Glutamatergic neuron (in vitro differentiated cells): ENCODE results near the gene HIRA. TPM values are rescaled to one million over a fixed set of nuclear protein-coding genes. Genes with fewer than 3 reads are reported as not detected.

ENCODE experiments used
- DNase-seq: peaks from one replicate; pipeline ENCODE4 v3.0.0; 2022
- H3K27ac Mint-ChIP-seq: one replicate; pipeline ENCODE4 v1.8.0; 2020; ENCODE audit warnings: mild to moderate bottlenecking, mixed read lengths, inconsistent platforms; ENCODE audit not compliant: unreplicated experiment
- H3K27me3 Mint-ChIP-seq: one replicate; pipeline ENCODE4 v1.8.0; 2020; ENCODE audit warnings: mild to moderate bottlenecking, moderate library complexity, mixed read lengths, inconsistent platforms; ENCODE audit not compliant: unreplicated experiment
- H3K36me3 Mint-ChIP-seq: one replicate; pipeline ENCODE4 v1.8.0; 2020; ENCODE audit warnings: mild to moderate bottlenecking, mixed read lengths, inconsistent platforms; ENCODE audit not compliant: unreplicated experiment
- H3K4me1 Mint-ChIP-seq: one replicate; pipeline ENCODE4 v1.8.0; 2020; ENCODE audit warnings: mild to moderate bottlenecking, low read depth, mixed read lengths, inconsistent platforms; ENCODE audit not compliant: unreplicated experiment
- H3K4me3 Mint-ChIP-seq: one replicate; pipeline ENCODE4 v1.8.0; 2020; ENCODE audit warnings: mild to moderate bottlenecking, mixed read lengths, inconsistent platforms; ENCODE audit not compliant: unreplicated experiment
- H3K9me3 Mint-ChIP-seq: one replicate; pipeline ENCODE4 v1.8.0; 2020; ENCODE audit warnings: mild to moderate bottlenecking, moderate library complexity, mixed read lengths, inconsistent platforms; ENCODE audit not compliant: unreplicated experiment
- total RNA-seq: library from RNA; stranded (reverse); fragmentation: NEBNext Ultra II Directional; extraction: Animal tissue kit (Norgen Biotek cat#: 25700); gene quantifications from one replicate; pipeline ENCODE4 v1.2.1, GENCODE V29; 2021; ENCODE audit not compliant: unreplicated experiment
- TF ChIP-seq, protein P1 (sequence below): fragments of 200-600 bp; sonication (generic); IDR thresholded peaks from one replicate; pipeline ENCODE4 v1.5.0; 2021; ENCODE audit not compliant: partially characterized antibody, unreplicated experiment

Gene HIRA
- total RNA-seq, 1 donor from 2014 or later = 51.0 TPM

GRCh38 chr22:19398206-19398605 is 33.3 kb downstream of the HIRA start:
- Mint-ChIP-seq H3K4me1 (peaks cover 2% of the 10 kb centered on the region), H3K4me3 (no peak overlapping the region), H3K9me3 (no peaks in the 10 kb centered on the region), H3K36me3 (peaks cover 5% of the 10 kb centered on the region), H3K27me3 (no peaks in the 10 kb centered on the region), H3K27ac (no peak overlapping the region)
- no peak for DNase-seq
- TF ChIP-seq, protein P1, sequence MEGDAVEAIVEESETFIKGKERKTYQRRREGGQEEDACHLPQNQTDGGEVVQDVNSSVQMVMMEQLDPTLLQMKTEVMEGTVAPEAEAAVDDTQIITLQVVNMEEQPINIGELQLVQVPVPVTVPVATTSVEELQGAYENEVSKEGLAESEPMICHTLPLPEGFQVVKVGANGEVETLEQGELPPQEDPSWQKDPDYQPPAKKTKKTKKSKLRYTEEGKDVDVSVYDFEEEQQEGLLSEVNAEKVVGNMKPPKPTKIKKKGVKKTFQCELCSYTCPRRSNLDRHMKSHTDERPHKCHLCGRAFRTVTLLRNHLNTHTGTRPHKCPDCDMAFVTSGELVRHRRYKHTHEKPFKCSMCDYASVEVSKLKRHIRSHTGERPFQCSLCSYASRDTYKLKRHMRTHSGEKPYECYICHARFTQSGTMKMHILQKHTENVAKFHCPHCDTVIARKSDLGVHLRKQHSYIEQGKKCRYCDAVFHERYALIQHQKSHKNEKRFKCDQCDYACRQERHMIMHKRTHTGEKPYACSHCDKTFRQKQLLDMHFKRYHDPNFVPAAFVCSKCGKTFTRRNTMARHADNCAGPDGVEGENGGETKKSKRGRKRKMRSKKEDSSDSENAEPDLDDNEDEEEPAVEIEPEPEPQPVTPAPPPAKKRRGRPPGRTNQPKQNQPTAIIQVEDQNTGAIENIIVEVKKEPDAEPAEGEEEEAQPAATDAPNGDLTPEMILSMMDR = no peak

DNA sequence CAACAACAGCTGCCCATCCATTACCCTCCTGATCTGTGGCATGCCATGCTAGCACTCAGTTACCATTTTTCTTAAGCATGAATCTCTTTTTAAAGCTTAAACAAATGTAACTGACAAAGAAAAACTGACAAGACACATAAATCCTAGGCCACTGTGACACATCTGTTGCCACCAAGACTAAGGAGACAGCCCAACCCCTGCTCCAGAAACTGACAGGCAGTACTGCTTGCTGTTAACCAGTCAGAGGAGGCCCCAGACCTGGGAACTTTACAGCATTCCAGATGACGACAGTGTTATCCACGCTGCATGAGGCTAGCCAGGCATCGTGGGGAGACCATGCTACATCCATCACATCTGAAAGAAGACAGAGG is 33.8 kb downstream of the HIRA start:
- no peak for DNase-seq
- TF ChIP-seq, protein P1 = no peak
- H3K9me3 Mint-ChIP-seq = no peaks in the 10 kb centered on the region
- H3K36me3 Mint-ChIP-seq = peaks cover 5% of the 10 kb centered on the region
- peaks cover 2% of the 10 kb centered on the region for H3K4me1 Mint-ChIP-seq
- H3K4me3 Mint-ChIP-seq = no peak overlapping the region
- no peaks in the 10 kb centered on the region for H3K27me3 Mint-ChIP-seq
- no peak overlapping the region for H3K27ac Mint-ChIP-seq

- no peak overlapping the region for H3K4me3 Mint-ChIP-seq
- H3K27me3 Mint-ChIP-seq = no peaks in the 10 kb centered on the region
- TF ChIP-seq, protein P1 = no peak
- DNase-seq = no peak
- H3K9me3 Mint-ChIP-seq = no peaks in the 10 kb centered on the region
- peaks cover 2% of the 10 kb centered on the region for H3K4me1 Mint-ChIP-seq
- peaks cover 5% of the 10 kb centered on the region for H3K36me3 Mint-ChIP-seq
- H3K27ac Mint-ChIP-seq = no peak overlapping the region
These were observed 34.4 kb downstream of the HIRA start for GRCh38 chr22:19396934-19397733.

GRCh38 chr22:19396561-19396933 is 35.0 kb downstream of the HIRA start:
- TF ChIP-seq, protein P1 = no peak
- peaks cover 2% of the 10 kb centered on the region for H3K4me1 Mint-ChIP-seq
- H3K27me3 Mint-ChIP-seq = no peaks in the 10 kb centered on the region
- DNase-seq = no peak
- H3K9me3 Mint-ChIP-seq = no peaks in the 10 kb centered on the region
- H3K27ac Mint-ChIP-seq = no peak overlapping the region
- H3K4me3 Mint-ChIP-seq = no peak overlapping the region
- H3K36me3 Mint-ChIP-seq = peaks cover 5% of the 10 kb centered on the region

DNA sequence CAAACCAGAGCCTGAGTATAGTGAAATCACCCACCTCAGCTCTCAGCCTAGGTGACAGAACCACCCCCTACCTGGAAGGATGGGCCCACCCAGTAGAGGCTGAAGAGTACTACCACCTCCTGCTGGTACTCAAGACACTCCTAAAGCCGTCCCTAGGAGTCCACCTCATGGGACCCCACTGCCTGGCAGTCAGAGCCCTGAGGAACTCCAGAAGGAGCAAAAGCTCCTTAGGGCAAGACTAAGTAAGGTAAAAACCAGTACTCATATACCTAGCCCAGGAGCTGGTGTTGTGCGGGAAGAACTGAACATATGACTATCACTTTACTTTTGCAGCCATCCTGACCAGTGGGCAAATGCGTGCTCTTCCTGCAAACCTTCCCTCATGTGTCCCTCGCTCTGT is 36.3 kb downstream of the HIRA start:
- H3K4me3 Mint-ChIP-seq = no peak overlapping the region
- TF ChIP-seq, protein P1 = no peak
- peaks cover 5% of the 10 kb centered on the region for H3K36me3 Mint-ChIP-seq
- DNase-seq = no peak
- no peaks in the 10 kb centered on the region for H3K9me3 Mint-ChIP-seq
- H3K4me1 Mint-ChIP-seq = peaks cover 2% of the 10 kb centered on the region
- H3K27me3 Mint-ChIP-seq = no peaks in the 10 kb centered on the region
- peak overlapping the region; percentile 48 for H3K27ac Mint-ChIP-seq
